Measurements from ENCODE around the gene DOCK7. TPM values are rescaled to one million over a fixed set of nuclear protein-coding genes. Genes with fewer than 3 reads are reported as not detected.
"Not testable (repeated sequence)": the region's sequence is repeated elsewhere in the genome, so short reads cannot be mapped to it uniquely, and the experiment has no call there.

Gene DOCK7, protein sequence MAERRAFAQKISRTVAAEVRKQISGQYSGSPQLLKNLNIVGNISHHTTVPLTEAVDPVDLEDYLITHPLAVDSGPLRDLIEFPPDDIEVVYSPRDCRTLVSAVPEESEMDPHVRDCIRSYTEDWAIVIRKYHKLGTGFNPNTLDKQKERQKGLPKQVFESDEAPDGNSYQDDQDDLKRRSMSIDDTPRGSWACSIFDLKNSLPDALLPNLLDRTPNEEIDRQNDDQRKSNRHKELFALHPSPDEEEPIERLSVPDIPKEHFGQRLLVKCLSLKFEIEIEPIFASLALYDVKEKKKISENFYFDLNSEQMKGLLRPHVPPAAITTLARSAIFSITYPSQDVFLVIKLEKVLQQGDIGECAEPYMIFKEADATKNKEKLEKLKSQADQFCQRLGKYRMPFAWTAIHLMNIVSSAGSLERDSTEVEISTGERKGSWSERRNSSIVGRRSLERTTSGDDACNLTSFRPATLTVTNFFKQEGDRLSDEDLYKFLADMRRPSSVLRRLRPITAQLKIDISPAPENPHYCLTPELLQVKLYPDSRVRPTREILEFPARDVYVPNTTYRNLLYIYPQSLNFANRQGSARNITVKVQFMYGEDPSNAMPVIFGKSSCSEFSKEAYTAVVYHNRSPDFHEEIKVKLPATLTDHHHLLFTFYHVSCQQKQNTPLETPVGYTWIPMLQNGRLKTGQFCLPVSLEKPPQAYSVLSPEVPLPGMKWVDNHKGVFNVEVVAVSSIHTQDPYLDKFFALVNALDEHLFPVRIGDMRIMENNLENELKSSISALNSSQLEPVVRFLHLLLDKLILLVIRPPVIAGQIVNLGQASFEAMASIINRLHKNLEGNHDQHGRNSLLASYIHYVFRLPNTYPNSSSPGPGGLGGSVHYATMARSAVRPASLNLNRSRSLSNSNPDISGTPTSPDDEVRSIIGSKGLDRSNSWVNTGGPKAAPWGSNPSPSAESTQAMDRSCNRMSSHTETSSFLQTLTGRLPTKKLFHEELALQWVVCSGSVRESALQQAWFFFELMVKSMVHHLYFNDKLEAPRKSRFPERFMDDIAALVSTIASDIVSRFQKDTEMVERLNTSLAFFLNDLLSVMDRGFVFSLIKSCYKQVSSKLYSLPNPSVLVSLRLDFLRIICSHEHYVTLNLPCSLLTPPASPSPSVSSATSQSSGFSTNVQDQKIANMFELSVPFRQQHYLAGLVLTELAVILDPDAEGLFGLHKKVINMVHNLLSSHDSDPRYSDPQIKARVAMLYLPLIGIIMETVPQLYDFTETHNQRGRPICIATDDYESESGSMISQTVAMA (N-terminal part only)
- 47.1 TPM for total RNA-seq
- long read RNA-seq, partial matches to known transcripts: 5 of 11 reads
- long read RNA-seq, other reads (novel, unspliced or antisense): 5 of 11 reads

DNA sequence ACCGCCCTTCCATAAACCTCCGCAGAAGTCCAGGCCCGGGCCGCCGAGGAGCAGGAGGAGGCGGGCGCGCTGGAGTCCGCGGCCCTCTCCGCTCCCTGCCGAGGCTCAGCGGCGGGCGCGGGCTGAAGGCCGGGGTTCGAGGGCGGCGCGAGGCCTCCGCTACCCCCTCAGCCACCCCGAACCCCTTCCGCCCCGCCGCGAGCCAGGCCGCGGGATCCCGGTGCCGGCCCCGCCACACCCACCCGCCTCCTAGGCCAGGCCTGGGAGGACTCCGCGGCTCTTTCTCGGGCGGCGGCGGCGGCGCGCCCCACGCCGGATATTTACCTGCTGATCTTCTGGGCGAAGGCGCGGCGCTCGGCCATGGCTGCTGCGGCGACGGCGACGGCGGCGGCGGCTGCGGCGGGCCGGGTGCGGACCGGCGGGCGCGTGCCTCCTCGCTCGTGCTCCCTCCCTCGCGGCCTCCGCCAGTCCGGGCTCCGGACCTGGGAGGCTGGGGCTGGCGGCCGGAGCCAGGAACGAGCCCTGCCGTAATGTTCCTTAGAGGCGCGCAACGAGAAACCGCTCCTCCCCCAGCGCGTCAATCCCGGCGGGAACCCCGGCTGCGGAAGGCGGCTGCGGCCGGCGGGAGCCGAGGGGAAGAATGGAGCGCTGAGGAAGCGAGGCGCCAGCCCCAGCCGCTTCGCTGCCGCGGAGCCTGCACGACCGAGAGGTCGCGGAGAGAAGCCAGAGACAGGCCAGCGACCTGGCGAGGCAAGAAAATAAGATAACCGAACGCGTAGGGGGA is at the start of gene DOCK7:
DOCK7 (minus strand) TSS at position 484 of the 784 bp plus-strand sequence; CDS start at position 362, 122 bp downstream.
- DNase-seq (ENCODE audit: low spot score): peak; percentile 92

DNA sequence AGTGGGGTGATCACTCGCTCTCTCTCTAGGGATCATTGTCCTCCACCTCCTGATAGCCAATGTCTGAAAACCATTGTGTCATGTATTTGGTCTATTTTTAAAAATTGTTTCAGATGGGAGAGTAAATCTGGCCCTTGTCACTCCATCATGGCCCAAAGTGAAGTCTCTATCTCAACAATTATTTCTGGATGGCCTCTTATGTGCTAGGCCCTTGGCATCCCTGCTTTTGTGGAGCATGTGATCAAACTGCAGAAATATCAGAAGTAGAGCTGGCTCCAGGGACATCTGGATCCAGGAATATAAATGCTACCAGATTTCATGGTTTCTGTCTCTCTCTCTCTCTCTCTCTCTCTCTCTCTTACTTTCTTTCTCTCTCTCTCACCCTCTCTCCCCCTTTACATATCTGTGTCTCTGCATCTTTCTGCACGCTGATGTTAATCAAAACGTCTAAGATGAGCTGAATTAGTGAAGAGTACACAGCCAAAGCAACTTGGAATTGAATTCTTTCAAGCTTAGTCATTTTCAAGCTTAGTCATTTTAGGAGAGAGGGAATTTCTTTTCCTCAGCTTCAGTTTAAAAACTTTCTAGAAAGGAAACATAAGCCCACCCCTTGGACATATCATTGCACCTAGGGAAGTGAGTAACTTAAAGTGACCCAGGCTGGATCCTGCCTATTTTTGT is 47.4 kb upstream of the DOCK7 start:
- no peak for DNase-seq (ENCODE audit: low spot score)

DNA sequence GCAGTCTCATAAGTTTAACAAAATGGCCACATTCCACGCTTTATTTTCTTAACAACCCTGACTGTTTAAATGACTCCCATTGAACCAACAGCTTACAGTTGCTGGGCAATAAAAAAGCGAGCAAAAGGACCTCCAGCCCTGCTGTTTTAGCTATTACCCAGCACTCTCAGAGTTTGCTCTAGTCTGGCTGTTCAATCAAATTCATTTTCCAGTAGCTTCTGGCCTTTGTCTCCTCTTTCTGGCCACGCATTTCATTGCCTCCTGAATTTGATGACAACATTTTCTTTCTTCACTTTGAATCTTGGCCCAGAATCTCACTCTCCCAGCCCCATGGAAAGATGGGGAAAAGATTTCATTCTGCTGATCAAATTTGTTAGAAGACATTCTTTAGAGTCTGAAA is 44.1 kb upstream of the DOCK7 start:
- DNase-seq (ENCODE audit: low spot score): no peak

DNA sequence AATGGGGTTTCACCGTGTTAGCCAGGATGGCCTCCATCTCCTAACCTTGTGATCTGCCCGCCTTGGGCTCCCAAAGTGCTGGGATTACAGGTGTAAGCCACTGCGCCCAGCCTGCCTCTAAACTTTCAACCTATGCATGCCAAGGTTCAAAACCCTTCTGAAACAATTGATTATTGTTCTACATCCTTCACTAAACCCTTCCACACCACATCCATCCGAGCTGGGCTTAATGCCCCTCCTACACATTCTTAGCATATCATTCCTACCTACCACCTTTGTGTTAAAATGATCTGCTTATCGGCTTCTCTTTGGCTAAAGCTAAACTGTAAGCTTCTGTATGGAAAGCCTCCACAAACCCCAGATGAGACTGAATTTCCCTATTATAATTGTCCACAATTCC is 40.8 kb upstream of the DOCK7 start:
- DNase-seq (ENCODE audit: low spot score): no peak

DNA sequence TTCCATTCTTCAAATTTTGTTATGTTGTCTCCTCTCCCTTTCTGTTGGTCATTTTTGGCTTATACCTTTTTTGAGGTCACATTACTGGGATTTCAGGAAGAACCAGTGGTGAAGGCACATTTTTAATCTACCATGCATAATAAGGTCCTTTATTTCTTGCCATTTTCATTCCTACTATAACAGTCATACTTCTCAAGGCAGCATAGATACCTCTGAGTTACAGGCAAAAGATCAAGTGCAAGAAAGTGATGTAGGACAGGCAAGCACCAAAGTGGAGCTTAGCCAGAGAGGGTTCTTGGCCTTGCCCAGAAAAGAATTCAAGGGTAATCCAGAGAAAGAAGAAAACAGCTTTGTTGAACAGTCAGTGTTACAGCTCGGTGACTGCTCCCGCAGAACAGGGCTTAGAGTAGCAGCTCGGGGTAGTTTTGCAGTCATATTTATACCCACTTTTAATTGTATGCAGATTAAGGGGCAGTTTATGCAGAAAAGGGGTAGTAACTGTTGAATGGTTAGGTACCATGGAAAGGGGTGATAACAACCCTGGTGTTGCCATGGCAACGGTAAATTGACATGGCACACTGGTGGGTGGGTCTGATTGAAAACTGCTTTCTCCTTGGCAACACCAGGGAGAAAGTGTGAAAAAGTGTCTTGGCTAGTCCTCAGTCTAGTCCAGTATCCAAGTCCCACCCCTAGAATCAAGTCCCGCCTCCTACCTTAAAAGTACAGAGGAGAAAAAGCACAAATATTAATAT is 39.6 kb upstream of the DOCK7 start:
- no peak for DNase-seq (ENCODE audit: low spot score)

DNA sequence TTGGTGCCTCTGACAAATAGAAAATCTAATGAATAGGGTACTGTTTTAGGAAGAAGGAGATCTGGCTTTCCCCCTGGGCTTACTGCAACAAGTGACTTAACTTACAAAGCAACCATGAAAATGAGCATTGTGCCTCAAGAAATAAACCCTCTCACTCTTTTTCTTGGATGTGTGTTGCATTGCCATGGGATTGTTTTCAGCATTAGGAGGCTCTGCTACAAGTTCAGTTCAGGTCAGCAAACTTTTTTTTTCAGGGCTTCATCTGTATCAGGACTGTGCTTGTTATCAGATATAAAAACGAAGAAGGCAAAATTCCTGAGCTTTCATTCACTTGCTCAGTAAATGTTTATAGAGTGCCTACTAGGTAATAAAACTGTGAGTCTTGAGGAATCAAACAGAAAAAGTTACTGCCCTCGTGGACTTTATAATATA is 37.8 kb upstream of the DOCK7 start:
- no peak for DNase-seq (ENCODE audit: low spot score)

DNA sequence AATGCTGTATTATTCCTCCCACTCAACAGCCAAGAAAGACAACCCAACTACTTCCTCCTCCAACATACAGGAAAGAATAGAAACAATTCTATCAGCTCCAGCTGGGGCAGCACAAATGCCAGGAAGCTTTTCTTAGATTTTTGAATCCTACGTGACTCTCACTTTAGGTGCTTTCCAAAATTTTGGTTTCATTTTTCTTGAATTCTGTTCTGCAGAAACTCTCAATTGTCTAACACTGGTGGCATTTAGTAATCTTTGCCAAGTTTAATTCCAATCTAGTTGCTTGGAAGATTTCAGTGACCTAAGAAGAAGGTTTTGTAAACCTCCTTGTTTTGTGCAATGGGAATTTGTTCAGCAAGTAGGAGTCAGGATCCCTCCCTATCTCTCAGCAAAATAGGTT is 37.1 kb upstream of the DOCK7 start:
- no peak for DNase-seq (ENCODE audit: low spot score)

DNA sequence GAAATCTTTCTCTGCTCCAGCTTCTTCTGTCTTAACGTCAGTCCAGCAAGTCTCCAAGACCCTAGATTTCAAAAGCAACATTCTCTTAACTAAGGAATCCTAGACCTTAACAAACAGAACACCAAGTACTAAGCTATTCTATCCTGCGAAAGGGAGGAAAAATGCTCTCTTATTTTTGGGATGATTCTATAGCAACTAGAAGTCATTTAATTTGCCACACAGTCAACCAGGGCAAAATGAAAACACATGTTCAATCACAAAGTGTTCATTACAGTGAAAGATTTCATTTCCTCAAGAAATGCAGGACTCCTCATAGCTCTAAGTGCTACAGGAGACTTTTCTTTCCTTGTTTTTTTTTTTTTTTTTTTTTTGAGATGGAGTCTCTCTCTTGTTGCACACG is 36.2 kb upstream of the DOCK7 start:
- no peak for DNase-seq (ENCODE audit: low spot score)

DNA sequence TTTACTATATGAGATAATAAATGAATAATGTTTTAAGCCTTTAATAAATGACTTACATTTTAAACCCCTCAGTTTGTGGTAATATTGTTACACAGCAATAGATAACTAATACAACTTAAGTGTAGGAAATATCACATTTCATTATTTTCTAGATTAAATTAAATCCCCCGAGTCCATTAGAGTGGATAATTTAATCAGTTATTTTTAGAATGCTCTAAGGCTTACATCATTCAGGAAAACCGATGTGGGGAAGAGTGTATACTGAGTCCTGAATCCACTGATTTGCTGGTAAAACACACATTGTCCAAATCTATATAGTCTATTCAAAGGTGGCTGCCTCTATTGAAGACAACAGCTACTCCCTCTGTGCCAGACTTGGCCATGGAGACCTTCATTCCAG is 35.7 kb upstream of the DOCK7 start:
- DNase-seq (ENCODE audit: low spot score): no peak

DNA sequence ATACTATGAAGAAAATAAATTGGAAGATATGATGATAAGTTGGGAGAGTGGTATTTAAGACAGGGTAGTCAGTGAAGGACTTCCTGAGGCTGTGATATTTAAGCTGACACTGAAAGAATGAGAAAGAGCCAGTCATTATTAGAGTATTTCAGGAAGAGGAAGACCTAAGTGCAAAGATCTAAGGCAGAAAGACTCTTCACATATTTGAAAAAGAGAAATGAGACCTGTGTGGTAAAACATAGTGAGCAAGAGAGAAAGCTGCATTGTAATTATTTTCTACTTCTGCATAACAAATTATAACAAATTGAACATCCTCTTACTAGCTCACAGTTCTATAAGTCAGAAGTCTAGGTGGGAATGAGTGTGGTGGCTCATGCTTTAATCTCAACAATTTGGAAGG is 34.6 kb upstream of the DOCK7 start:
- no peak for DNase-seq (ENCODE audit: low spot score)

DNA sequence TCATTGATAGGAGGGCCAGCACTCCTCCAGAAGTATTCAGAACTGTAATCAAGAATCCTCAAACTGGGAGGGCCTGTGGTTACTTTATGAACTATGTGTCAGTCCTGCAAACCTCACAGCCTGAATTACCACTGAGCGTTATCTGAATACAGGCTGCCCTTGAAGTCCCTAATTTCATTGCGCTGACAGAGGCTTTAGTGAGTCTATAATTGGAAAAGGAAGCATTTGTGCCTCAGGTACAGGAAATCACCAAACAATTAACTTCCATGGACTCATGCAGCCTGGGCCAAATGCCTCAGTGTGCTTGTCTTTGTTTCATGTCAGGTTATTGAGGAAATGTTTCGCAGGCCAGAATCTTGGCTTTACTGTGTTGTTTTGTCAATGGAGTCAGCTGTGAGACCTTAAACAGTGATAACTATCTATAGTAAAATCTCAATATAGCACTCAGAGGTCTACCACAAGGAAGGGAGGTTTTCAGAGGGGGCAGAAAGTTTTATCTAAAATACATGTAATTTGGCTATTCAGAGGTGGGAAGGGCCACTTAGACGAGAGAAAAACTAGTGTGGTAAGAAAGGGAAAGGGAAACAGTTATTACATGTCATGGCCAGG is 32.9 kb upstream of the DOCK7 start:
- DNase-seq (ENCODE audit: low spot score): no peak

DNA sequence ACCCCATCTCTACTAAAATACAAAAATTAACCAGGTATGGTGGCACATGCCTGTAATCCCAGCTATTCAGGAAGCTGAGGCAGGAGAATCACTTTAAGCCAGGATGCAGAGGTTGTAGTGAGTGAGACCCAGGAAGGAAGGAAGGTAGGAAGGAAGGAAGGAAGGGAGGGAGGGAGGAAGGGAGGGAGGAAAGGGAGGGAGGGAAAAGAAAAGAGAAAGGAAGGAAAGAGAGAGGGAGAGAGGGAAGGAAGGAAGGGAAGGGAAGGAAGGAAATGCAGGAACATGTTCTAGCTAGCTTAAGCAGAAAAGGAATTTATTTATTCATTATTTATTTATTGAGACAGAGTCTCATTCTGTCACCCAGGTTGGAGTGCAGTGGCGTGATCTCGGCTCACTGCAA is 30.2 kb upstream of the DOCK7 start:
- DNase-seq (ENCODE audit: low spot score): not testable (repeated sequence)

DNA sequence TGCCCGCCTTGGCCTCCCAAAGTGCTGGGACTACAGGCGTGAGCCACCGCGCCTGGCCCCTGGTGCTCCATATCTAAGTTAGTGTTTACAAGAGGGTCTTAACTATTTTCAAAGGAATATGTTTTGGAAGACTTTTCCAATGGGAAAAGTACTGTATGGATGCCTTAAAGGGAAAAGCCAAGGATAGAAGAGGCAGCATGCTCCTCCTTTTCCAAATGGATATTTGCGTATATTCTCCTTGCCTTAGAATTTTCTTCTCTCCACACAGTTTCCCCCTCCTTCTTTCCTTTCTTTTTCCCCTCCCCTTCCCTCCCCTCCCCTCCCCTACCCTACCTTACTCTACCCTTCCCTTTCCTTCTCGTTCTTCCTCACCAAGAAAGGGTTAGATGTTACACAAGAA is 29.3 kb upstream of the DOCK7 start:
- DNase-seq (ENCODE audit: low spot score): no peak

DNA sequence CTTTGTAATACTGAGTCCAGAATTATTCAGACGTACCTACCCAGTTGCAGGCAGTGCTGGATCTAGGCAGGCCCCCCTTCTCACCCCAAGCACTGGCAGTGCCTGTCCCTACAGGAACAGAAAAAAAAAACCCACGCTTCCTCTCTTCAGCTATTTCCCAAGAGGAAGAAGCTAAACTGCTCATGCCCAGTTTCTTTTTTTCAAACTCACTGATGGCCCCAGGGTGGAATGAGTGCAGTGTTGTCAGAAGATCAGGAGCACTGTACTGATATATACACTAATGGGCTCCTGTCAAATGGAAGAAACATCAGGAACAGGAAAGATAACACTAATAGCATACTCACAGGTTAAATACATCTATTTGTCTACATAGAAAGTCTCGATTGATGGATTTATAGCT is 28.2 kb upstream of the DOCK7 start:
- DNase-seq (ENCODE audit: low spot score): no peak

DNA sequence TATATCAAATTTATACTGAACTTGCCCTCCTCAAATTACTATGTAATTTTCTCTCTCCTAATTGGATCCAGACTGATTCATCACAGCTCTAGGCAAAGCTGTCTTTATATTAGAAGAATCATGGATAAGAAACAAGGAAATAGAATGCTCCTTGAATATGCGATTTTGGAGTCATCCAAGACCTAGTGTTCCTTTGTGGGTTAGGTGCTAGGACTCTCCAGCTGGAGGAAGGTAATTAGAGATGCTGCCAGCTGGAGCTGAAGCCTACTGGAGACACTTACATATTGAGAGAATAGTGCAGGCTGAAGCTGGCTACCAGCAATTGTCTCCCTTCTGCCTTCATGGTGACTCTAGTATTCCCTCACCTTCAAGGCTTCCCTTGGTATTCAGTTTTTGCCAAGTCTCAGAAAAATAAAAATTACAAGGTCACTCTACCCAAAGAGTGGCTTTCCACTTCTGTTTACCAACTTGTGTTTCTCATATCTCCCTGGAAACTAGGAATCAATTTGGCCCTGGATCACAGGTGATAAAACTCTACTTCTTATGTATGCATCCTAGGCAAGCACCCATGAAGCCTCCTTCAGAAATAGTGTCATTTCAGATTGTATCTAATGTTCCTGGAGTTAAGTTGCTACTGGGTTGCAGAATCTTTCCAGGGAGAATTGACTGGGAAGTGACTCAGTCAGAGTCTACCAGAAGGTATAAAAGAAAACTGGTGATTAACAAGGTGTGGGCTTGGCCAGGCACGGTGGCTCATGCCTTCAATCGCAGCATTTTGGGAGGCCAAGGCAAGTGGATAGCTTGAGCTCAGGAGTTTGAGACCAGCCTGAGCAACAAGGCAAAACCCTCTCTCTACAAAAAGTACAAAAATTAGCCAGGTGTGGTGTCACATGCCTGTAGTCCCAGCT is 24.4 kb upstream of the DOCK7 start:
- no peak for DNase-seq (ENCODE audit: low spot score)

DNA sequence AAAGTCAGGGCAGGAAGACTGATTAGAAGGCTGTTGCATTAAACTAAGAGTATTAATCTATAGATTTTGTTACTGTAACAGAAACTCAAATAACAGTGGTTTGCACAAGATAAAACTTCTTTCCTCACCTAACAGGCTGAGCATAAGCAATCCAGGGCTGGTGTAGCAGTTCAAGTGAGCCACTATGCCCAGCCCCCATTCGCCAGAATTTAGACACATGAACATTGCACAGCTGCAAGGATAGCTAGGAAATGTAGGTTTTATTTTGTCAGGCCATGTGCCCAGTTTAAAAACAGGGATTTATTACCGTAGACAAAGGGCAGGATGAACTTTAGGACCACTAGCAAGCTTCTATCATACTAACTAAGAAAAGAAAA is 19.5 kb upstream of the DOCK7 start:
- DNase-seq (ENCODE audit: low spot score): no peak

DNA sequence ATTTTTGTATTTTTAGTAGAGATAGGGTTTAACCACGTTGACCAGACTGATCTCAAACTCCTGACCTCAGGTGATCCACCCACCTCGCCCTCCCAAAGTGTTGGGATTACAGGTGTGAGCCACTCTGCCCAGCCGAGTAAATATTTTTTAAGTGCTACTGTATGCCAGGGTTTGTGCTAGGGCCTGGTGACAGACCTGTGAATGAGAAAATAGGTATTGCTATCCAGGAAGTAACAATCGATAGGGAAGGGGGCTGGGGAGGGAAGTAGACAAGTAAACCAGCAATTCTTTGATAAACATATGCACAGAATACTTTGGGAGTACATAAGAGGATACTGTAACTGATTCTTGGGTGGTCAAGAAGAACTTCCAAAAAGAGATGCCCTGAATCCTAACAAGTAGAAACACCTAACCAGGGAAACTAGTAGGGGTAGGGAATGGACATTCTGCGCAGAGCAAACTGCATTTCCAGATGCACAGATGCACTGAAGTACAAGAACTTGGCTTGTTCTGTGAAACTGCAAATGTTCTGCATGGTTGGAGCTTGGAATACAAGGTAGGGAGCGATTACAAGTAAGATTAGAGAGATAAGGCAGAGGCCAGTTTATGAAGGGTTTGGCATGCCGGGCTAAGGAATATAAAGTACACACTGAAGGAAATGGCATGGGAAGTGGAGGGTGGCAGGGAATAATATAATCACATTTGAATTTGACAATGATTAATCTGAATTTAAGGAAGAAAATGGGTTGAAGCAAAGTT is 19.0 kb upstream of the DOCK7 start:
- no peak for DNase-seq (ENCODE audit: low spot score)
